Panc1 (cell line): Measurements from ENCODE around the gene SPOCK1.

Experiments used
- CTCF ChIP-seq: fragments of 450-650 bp; IDR thresholded peaks from 2 replicates; pipeline ENCODE4 v1.5.1; 2017; ENCODE audit warnings: mild to moderate bottlenecking
- REST ChIP-seq, 2 experiments: IDR thresholded peaks; 2 replicates each; pipeline ENCODE4 v1.6.1; 2011 to 2012; ENCODE audit warnings: low read depth in 2 of 2, control low read depth in 1 of 2, low read length in 1 of 2, mild to moderate bottlenecking in 1 of 2, moderate library complexity in 1 of 2; ENCODE audit not compliant: insufficient read depth in 1 of 2
- SIN3A ChIP-seq: IDR thresholded peaks from 2 replicates; pipeline ENCODE4 v1.6.1; 2012; ENCODE audit warnings: low read depth, mild to moderate bottlenecking, low read length, moderate library complexity, borderline replicate concordance; ENCODE audit not compliant: insufficient read depth

GRCh38 chr5:137269274-137269673 lies 229.9 kb downstream of the SPOCK1 start:
- TF ChIP-seq CTCF = no peak
- TF ChIP-seq SIN3A = no peak
- no peak for TF ChIP-seq REST (IDR thresholded peaks at IDR 0.05; ENCODE audit: insufficient read depth in 1 of 2, low read depth in 2 of 2, low read length in 1 of 2)
